ENCODE data around the gene IREB2. TPM values are rescaled to one million over a fixed set of nuclear protein-coding genes. Genes with fewer than 3 reads are reported as not detected.

Gene IREB2
- total RNA-seq, 4 donors from 2014 or later, result 41.9 to 193 (median 56.7) TPM

- DNase-seq, result no peak
- Histone ChIP-seq H3K4me1 (peaks cover 0 to 4% (median 0%) of the 10 kb centered on the region in 4 donors), H3K9me3 (no peaks in the 10 kb centered on the region), H3K27ac (no peak overlapping the region), H3K4me3 (no peak overlapping the region), H3K27me3 (no peaks in the 10 kb centered on the region), H3K36me3 (no peaks in the 10 kb centered on the region)
- TF ChIP-seq POLR2A (IDR thresholded peaks at IDR 0.05), result no peak
- no peak for TF ChIP-seq CTCF (IDR thresholded peaks at IDR 0.05)
Measured at GRCh38 chr15:78407608-78408354, 30.2 kb upstream of the IREB2 start.

GRCh38 chr15:78408355-78408640, 29.7 kb upstream of the IREB2 start:
- no peak for TF ChIP-seq CTCF (IDR thresholded peaks at IDR 0.05)
- no peak for TF ChIP-seq POLR2A (IDR thresholded peaks at IDR 0.05)
- no peaks in the 10 kb centered on the region for H3K9me3 ChIP-seq
- H3K27ac ChIP-seq, result no peak overlapping the region
- no peak for DNase-seq
- peaks cover 0 to 4% (median 0%) of the 10 kb centered on the region in 4 donors for H3K4me1 ChIP-seq
- H3K4me3 ChIP-seq, result no peak overlapping the region
- H3K27me3 ChIP-seq, result no peaks in the 10 kb centered on the region
- no peaks in the 10 kb centered on the region for H3K36me3 ChIP-seq

DNA sequence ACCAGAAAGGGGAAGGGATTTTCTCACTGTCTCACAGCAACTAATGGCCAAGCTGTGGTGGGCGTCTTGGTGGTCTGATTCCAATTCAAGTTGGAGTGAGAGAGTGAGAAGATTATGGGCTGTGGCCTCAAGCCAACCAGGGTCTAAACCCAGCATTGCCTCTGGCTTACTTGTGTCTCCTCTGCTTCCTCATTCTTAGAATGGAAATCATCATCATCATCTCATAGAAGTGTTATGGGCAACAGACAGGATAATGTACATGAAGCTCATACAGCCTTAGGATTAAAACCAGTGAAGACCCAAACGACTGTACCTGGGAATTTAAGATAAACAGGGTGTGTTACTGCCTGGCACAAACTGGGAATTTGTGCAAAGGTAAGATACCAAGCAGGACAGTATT, 29.1 kb upstream of the IREB2 start:
- no peaks in the 10 kb centered on the region for H3K36me3 ChIP-seq
- peaks cover 0 to 5% (median 0%) of the 10 kb centered on the region in 4 donors for H3K4me1 ChIP-seq
- no peaks in the 10 kb centered on the region for H3K9me3 ChIP-seq
- DNase-seq, result no peak
- TF ChIP-seq CTCF (IDR thresholded peaks at IDR 0.05) (no peak), POLR2A (IDR thresholded peaks at IDR 0.05) (no peak)
- H3K4me3 ChIP-seq, result no peak overlapping the region
- no peaks in the 10 kb centered on the region for H3K27me3 ChIP-seq
- no peak overlapping the region for H3K27ac ChIP-seq

DNA sequence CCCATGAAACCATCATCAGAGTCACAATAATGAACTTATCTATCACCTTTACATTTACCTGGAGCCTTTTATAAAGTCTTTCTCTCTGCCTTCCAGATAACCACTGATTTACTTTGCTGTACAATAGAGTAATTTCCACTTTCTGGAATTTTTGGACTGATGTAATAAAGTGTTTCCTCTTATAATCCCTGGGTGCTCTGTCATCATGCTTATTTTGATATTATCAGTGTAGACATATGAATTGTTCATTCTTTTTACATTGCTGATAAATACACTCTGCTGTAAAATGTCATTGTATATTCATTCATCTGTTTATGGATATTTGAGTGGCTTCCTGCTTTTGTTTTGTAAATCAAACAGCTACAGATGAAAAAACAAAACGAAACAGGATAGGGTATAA, 27.0 kb upstream of the IREB2 start:
- H3K4me1 ChIP-seq, result peaks cover 0 to 21% (median 1%) of the 10 kb centered on the region in 4 donors
- H3K27me3 ChIP-seq, result no peaks in the 10 kb centered on the region
- TF ChIP-seq CTCF (IDR thresholded peaks at IDR 0.05), result no peak
- no peak for TF ChIP-seq POLR2A (IDR thresholded peaks at IDR 0.05)
- no peaks in the 10 kb centered on the region for H3K9me3 ChIP-seq
- H3K36me3 ChIP-seq, result no peaks in the 10 kb centered on the region
- no peak overlapping the region for H3K4me3 ChIP-seq
- DNase-seq, result no peak
- H3K27ac ChIP-seq, result no peak overlapping the region

GRCh38 chr15:78414621-78415250, 23.3 kb upstream of the IREB2 start:
- Histone ChIP-seq H3K4me3 (no peak overlapping the region), H3K27ac (peak overlapping the region in 2 of 4 donors; percentile 57 to 68), H3K27me3 (no peaks in the 10 kb centered on the region), H3K4me1 (peaks cover 0 to 47% (median 5%) of the 10 kb centered on the region in 4 donors), H3K36me3 (no peaks in the 10 kb centered on the region), H3K9me3 (no peaks in the 10 kb centered on the region)
- DNase-seq, result peak in 1 of 3 donors; percentile 38
- TF ChIP-seq POLR2A (IDR thresholded peaks at IDR 0.05) (no peak), CTCF (IDR thresholded peaks at IDR 0.05) (no peak)
